ENCODE results near the gene MED26. TPM values are rescaled to one million over a fixed set of nuclear protein-coding genes. Genes with fewer than 3 reads are reported as not detected.
"Not testable (repeated sequence)": the region's sequence is repeated elsewhere in the genome, so short reads cannot be mapped to it uniquely, and the experiment has no call there.

The MED26 gene
- total RNA-seq (1 to 10 TPM; 4.8 to 9.6 (median 5.5) TPM), polyA plus RNA-seq (1 to 10 TPM; 5.1 to 8.7 (median 5.2) TPM)
- long read RNA-seq, donor 1, partial matches to known transcripts: 0 of 3 reads
- long read RNA-seq, donor 1, other reads (novel, unspliced or antisense): 0 of 3 reads
- long read RNA-seq, donor 2, transcript MED26-201 (3 exons, 3,174 nt): minor isoform, 6 of 24 reads
- long read RNA-seq, donor 2, transcript MED26-202 (1 exons, 3,871 nt): major isoform, 18 of 24 reads
- long read RNA-seq, donor 2, partial matches to known transcripts: 0 of 24 reads
- long read RNA-seq, donor 2, other reads (novel, unspliced or antisense): 0 of 24 reads

- H3K27me3 ChIP-seq (ENCODE audit: insufficient read depth in 3 of 3, low read length in 2 of 3): no peaks in the 10 kb centered on the region
- intact Hi-C loops (cut with DNase I): loop anchor here (5.0 kb wide), 2 partner anchors 41 to 56 kb away; partner anchors contain the start of gene SLC35E1 (in 2 of the 2)
- H3K9me3 ChIP-seq: no peaks in the 10 kb centered on the region
- H3K36me3 ChIP-seq (ENCODE audit: insufficient read depth in 1 of 2, low read depth in 1 of 2): peaks cover 2 to 27% of the 10 kb centered on the region in 2 donors
- WGBS, 3 donors: 0% methylated on average over 68 to 98 of the region's 98 CpGs
- no peak for TF ChIP-seq CTCF (IDR thresholded peaks at IDR 0.05)
- peak; percentile 94 to 97 for DNase-seq
- peak within 1 kb of the TSS; percentile 94 for H3K4me3 ChIP-seq
- H3K4me1 ChIP-seq: peaks cover 34% of the 10 kb centered on the region
- ATAC-seq: peak; percentile 91 to 95 (median 94)
- peak within 1 kb of the TSS; percentile 98 for H3K27ac ChIP-seq
Observed at GRCh38 chr19:16628183-16628983, at the start of gene MED26. TSS of gene MED26 (minus strand) at chr19:16628204. CDS start at chr19:16627943, 261 bp downstream.

- Histone ChIP-seq H3K4me3 (no peak overlapping the region), H3K36me3 (ENCODE audit: insufficient read depth in 1 of 2, low read depth in 1 of 2) (peaks cover 0 to 28% of the 10 kb centered on the region in 2 donors), H3K9me3 (no peaks in the 10 kb centered on the region), H3K27ac (no peak overlapping the region), H3K27me3 (ENCODE audit: insufficient read depth in 3 of 3, low read length in 2 of 3) (no peaks in the 10 kb centered on the region), H3K4me1 (peaks cover 24% of the 10 kb centered on the region)
- intact Hi-C loops (cut with DNase I): no loop called here
- no peak for TF ChIP-seq CTCF (IDR thresholded peaks at IDR 0.05)
- no peak for ATAC-seq
- no peak for DNase-seq
Observed at GRCh38 chr19:16677055-16677454, 49.1 kb upstream of the MED26 start.

GRCh38 chr19:16676101-16676798 is 48.2 kb upstream of the MED26 start:
- H3K4me1 ChIP-seq: peaks cover 24% of the 10 kb centered on the region
- intact Hi-C loops (cut with DNase I): no loop called here
- no peak overlapping the region for H3K4me3 ChIP-seq
- H3K27me3 ChIP-seq (ENCODE audit: insufficient read depth in 3 of 3, low read length in 2 of 3): no peaks in the 10 kb centered on the region
- H3K36me3 ChIP-seq (ENCODE audit: insufficient read depth in 1 of 2, low read depth in 1 of 2): peaks cover 0 to 20% of the 10 kb centered on the region in 2 donors
- no peaks in the 10 kb centered on the region for H3K9me3 ChIP-seq
- 76 to 93% (median 81%) methylated on average over 15 of the region's 15 CpGs for WGBS, 3 donors
- DNase-seq (no peak), ATAC-seq (no peak)
- no peak for TF ChIP-seq CTCF (IDR thresholded peaks at IDR 0.05)
- peak overlapping the region; percentile 23 for H3K27ac ChIP-seq

GRCh38 chr19:16673839-16674238 is 45.8 kb upstream of the MED26 start:
- H3K4me3 ChIP-seq; H3K9me3 ChIP-seq; H3K27me3 ChIP-seq (ENCODE audit: insufficient read depth in 3 of 3, low read length in 2 of 3); DNase-seq; intact Hi-C loops (cut with DNase I); H3K36me3 ChIP-seq (ENCODE audit: insufficient read depth in 1 of 2, low read depth in 1 of 2); ATAC-seq: not testable (repeated sequence)
- Histone ChIP-seq H3K4me1 (peaks cover 24% of the 10 kb centered on the region), H3K27ac (peak overlapping the region; percentile 75)
- 54 to 72% (median 69%) methylated on average over 4 of the region's 4 CpGs for WGBS, 3 donors

GRCh38 chr19:16673231-16673630 is 45.2 kb upstream of the MED26 start:
- no peak for ATAC-seq
- Histone ChIP-seq H3K9me3 (no peaks in the 10 kb centered on the region), H3K27me3 (ENCODE audit: insufficient read depth in 3 of 3, low read length in 2 of 3) (no peaks in the 10 kb centered on the region), H3K4me3 (no peak overlapping the region), H3K27ac (peak overlapping the region; percentile 75), H3K36me3 (ENCODE audit: insufficient read depth in 1 of 2, low read depth in 1 of 2) (no peaks in the 10 kb centered on the region), H3K4me1 (peaks cover 24% of the 10 kb centered on the region)
- TF ChIP-seq CTCF (IDR thresholded peaks at IDR 0.05): no peak
- WGBS, 3 donors: 34 to 54% (median 48%) methylated on average over 3 of the region's 3 CpGs
- DNase-seq: no peak
- intact Hi-C loops (cut with DNase I): no loop called here

Measured in psoas muscle (tissue), 8 donors.